VCaP (cell line): ENCODE results near the gene MACROD2.

Experiments used
- H3K27ac ChIP-seq: fragments of 450-650 bp; 2 replicates; pipeline ENCODE4 v1.5.1; 2017
- TF ChIP-seq, protein P1 (sequence below): fragments of 450-650 bp; conservative IDR thresholded peaks from 2 replicates; pipeline ENCODE4 v1.5.1; 2017; ENCODE audit warnings: mild to moderate bottlenecking, moderate library complexity

The MACROD2 gene

DNA sequence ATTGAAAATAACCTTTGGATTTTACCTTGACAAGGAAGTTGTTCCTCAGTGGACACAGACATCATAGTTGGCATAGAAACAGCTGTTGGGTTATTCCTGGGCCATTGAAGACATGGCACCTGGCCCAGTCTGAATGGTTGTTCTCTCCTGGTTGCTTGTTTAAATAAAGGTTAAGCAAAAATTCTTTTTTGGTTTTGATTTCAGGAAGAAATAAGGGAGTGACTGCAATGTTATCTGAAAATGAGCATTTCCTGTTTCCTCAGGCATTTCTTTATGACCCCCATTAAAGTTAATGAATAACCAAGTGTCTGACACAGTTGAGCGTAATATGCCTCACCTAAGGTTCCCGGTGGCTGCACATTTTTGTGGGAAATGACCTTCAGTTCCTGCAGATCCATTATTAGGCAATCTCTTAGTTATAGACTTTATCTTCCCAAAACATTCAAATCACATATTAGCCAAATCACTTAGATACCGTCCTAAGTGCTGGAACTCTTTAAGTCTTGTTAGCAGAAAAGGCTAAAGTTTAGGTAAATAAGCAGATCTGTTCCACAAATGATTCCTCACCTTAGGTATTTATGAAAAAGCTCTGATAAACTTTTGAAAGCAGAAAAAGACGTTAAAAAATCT lies 990.8 kb downstream of the MACROD2 start:
- TF ChIP-seq, protein P1, sequence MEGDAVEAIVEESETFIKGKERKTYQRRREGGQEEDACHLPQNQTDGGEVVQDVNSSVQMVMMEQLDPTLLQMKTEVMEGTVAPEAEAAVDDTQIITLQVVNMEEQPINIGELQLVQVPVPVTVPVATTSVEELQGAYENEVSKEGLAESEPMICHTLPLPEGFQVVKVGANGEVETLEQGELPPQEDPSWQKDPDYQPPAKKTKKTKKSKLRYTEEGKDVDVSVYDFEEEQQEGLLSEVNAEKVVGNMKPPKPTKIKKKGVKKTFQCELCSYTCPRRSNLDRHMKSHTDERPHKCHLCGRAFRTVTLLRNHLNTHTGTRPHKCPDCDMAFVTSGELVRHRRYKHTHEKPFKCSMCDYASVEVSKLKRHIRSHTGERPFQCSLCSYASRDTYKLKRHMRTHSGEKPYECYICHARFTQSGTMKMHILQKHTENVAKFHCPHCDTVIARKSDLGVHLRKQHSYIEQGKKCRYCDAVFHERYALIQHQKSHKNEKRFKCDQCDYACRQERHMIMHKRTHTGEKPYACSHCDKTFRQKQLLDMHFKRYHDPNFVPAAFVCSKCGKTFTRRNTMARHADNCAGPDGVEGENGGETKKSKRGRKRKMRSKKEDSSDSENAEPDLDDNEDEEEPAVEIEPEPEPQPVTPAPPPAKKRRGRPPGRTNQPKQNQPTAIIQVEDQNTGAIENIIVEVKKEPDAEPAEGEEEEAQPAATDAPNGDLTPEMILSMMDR: no peak
- H3K27ac ChIP-seq: peak overlapping the region; percentile 83

DNA sequence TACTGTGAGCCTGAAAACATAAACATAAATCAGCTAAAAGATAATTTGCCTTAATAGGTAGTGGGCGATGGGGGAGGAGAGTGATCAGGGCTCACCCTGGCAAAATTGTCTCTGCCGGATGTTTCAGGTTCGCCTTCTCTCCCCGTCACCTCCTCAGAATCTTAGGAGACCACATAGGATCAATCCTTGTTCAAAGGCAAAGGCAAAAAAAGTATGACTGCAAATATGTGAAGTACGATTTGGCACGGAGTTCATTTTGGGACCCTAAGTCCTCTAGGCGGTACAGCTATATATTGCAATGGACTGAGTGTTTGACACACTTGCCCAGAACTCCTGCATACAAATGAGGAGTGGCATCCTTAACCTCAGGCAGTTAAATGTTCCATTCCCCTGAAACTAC lies 991.3 kb downstream of the MACROD2 start:
- TF ChIP-seq, protein P1: no peak
- peak overlapping the region; percentile 83 for H3K27ac ChIP-seq

DNA sequence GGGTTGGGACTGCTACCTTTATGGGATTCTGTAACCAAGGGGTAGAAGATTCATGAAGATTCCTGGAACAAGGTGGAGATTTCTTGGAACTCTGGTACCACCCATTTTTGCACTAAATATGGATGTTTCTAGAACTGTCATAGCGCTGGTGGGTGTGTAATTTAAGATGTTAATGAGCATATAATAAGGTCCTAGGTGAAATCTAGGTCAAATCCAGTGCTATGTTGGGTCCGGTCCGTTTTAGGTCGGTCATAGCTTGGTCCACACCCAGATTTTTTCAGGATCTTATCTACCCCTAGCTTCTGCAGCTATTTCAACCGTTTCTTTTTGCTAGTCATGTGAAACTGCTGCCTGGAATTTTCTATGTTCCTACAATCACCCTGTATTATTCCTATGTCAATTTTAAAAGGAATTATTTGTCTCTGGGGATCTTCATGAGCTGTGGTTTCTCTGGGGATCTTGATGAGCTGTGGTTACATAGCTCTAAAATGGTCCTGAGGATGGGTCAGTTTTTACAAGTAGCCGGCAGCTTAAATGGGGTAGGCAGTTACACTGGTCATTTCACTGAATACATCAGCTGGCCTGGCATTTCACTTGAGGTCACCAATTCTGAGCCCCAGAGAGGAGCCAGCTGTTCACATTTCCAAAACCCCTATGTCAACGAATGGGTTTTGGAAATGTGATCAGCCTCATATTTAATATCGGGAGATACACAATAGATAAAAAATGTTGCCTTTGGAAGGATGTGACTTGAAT lies 994.4 kb downstream of the MACROD2 start:
- TF ChIP-seq, protein P1: no peak
- no peak overlapping the region for H3K27ac ChIP-seq

DNA sequence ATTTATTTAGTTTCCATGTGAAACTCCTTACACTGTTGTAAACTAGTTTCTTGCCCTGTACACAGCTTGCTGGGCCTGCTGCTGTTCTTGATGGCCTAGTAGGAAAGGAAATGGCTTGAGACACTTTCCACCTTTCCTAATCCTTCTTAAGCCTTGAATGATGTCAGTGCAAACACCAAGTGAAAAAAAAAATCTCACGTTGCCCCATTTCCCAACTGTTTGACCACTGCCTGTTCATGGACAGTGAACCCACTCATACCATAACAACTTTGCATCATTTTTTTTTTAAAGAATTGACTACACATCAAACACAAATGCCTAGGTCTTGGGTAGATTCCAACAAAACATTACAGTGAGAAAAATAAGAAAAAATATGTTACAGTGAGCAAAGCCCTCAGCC lies 995.7 kb downstream of the MACROD2 start:
- TF ChIP-seq, protein P1: no peak
- H3K27ac ChIP-seq: no peak overlapping the region

DNA sequence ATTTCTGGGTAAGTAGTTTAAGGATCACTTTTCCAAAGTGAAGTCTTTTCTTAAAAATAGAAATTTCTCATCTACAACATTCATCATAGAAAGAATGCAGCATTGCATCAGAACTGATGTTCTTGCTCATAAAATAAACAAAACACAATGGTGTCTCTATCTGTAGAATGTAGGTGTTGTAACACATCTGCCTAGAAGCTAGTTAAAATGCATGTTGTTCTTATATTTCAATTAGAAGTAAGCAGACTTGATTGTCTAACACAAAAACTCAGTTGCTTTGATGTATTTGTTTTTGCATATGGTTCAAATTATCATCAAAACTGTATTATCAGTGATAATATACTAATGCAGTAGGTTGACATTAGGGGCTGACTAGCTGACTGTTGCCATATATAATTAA lies 996.8 kb downstream of the MACROD2 start:
- no peak overlapping the region for H3K27ac ChIP-seq
- TF ChIP-seq, protein P1: no peak

DNA sequence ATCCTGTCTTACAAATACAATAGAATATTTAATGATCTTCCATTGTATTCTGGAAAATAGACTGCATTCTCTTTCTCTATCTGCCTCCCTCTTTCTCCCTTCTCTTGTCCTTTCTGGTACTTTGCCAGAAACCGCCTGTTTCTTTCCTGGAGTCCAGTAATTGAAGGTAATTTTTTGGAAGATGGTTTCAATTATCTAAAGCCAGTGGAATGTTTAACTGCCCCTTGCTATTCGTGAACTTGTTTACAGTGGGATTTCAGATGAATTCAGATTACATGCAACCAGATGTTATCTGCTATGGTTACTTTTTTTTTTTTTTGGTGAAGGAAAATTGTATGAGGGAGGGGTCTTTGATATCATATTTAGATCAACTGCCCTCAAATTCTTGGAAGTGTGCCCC lies 997.6 kb downstream of the MACROD2 start:
- TF ChIP-seq, protein P1: no peak
- H3K27ac ChIP-seq: no peak overlapping the region

DNA sequence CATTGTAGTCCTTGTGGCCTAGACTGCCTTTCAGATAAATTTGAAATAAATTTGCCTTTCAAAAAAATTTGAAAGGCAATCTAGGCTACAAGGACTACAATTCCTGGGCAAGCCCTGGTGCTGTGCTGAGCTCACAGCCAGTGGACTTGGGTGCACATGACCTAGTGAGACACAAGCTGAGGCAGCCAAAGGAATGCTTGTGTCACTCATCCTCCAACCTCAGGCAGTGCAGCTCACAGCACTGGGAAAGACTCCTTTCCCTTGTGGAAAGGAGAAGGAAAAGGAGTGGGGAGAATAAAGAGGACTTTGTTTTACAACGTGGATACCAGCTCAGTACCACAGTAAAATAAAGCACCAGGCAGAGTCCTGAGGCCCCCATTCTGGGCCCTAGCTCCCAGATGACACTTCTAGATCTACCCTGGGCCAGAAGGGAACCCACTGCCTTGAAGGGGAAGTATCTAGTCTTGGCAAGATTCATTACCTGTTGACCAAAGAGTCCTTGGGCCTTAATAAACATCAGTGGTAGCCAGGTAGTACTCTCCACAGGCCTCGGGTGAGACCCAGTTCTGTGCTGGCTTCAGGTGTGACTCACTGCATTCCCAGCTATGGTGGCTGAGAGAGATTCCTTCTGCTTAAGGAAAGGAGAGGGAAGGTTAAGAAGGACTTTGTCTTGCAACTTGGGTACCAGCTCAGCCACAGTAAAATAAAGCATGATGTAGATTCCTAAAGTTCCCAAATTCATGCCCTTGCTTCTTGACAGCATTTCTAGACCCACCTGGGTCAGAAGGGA lies 1001.8 kb downstream of the MACROD2 start:
- H3K27ac ChIP-seq: no peak overlapping the region
- TF ChIP-seq, protein P1: no peak
